ENCODE results near the gene SAP30BP.

DNA sequence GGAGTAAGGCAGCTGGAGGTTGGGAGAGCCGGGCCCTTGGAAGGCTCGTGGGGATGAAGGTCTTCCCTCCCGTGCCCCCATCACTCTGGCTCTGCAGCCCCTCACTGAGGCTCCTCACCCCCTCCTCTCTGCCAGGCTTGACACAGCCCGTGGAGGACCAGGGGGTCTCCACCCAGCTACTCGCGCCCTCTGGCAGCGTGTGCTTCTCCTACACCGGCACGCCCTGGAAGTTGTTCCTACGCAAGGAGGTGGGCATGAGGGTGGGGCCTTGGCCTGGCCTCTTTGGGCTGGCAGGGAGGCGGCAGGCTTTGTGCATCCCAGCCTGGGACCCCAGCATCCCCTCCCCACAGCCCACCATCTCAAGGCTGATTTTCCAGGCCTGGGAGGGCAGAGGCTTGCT is 49.5 kb upstream of the SAP30BP start:
- no peak for TF ChIP-seq SUZ12 (IDR thresholded peaks at IDR 0.05; ENCODE audit: extremely low read depth, insufficient read depth, insufficient read length)
- no peak for TF ChIP-seq ZNF274 (IDR thresholded peaks at IDR 0.05; ENCODE audit: low read depth, low read length)
- TF ChIP-seq YY1 (IDR thresholded peaks at IDR 0.05; ENCODE audit: insufficient read depth, insufficient read length): no peak

Measured in NT2/D1 (cell line).